GM21526 (cell line): ENCODE results near the gene ARRDC1.
"Not testable (repeated sequence)": the region's sequence is repeated elsewhere in the genome, so short reads cannot be mapped to it uniquely, and the experiment has no call there.

Experiments used
- ATAC-seq: cut with Tn5 transposase; IDR thresholded peaks from one replicate; pipeline ENCODE4 v1.9.1; 2021; ENCODE audit warnings: moderate library complexity; ENCODE audit not compliant: unreplicated experiment, low FRiP score

The ARRDC1 gene

GRCh38 chr9:137605121-137606004, at the start of gene ARRDC1:
Gene ARRDC1 (plus strand): TSS chr9:137605686. CDS start chr9:137605718, 32 bp downstream.
- peak; percentile 83 for ATAC-seq

- ATAC-seq: no peak
Observed at GRCh38 chr9:137556069-137556838, 49.2 kb upstream of the ARRDC1 start.

- no peak for ATAC-seq
Observed at GRCh38 chr9:137558127-137558526, 47.4 kb upstream of the ARRDC1 start.

- no peak for ATAC-seq
Observed at GRCh38 chr9:137564134-137564533, 41.4 kb upstream of the ARRDC1 start.

GRCh38 chr9:137564817-137565411, 40.6 kb upstream of the ARRDC1 start:
- no peak for ATAC-seq

GRCh38 chr9:137568445-137568844, 37.0 kb upstream of the ARRDC1 start:
- not testable (repeated sequence) for ATAC-seq

- ATAC-seq: no peak
Observed at GRCh38 chr9:137569609-137570203, 35.8 kb upstream of the ARRDC1 start.

GRCh38 chr9:137570566-137570965, 34.9 kb upstream of the ARRDC1 start:
- no peak for ATAC-seq

GRCh38 chr9:137574192-137574591, 31.3 kb upstream of the ARRDC1 start:
- ATAC-seq: no peak

- no peak for ATAC-seq
Observed at GRCh38 chr9:137575364-137575715, 30.1 kb upstream of the ARRDC1 start.

- ATAC-seq: no peak
Observed at GRCh38 chr9:137575716-137576411, 29.6 kb upstream of the ARRDC1 start.

- ATAC-seq: peak; percentile 61
Observed at GRCh38 chr9:137578518-137579258, 26.8 kb upstream of the ARRDC1 start, which contains the start of gene DPH7. Gene DPH7 (minus strand): TSS chr9:137578925. CDS start chr9:137578777, 148 bp downstream.

GRCh38 chr9:137579259-137579604, 26.3 kb upstream of the ARRDC1 start:
- no peak for ATAC-seq

- no peak for ATAC-seq
Observed at GRCh38 chr9:137580209-137580953, 25.1 kb upstream of the ARRDC1 start.

- no peak for ATAC-seq
Observed at GRCh38 chr9:137580954-137581322, 24.5 kb upstream of the ARRDC1 start.

GRCh38 chr9:137581361-137582285, 23.9 kb upstream of the ARRDC1 start:
- ATAC-seq: no peak

GRCh38 chr9:137582286-137582860, 23.1 kb upstream of the ARRDC1 start:
- no peak for ATAC-seq

- no peak for ATAC-seq
Observed at GRCh38 chr9:137583347-137583746, 22.1 kb upstream of the ARRDC1 start.
